ENCODE results near the gene FEM1C. TPM values are rescaled to one million over a fixed set of nuclear protein-coding genes. Genes with fewer than 3 reads are reported as not detected.
A peak's percentile ranks its signal among the peaks of the same experiment; 100 is the strongest.

Gene FEM1C
- total RNA-seq, 1 donor from 2014 or later, result 24.1 TPM

DNA sequence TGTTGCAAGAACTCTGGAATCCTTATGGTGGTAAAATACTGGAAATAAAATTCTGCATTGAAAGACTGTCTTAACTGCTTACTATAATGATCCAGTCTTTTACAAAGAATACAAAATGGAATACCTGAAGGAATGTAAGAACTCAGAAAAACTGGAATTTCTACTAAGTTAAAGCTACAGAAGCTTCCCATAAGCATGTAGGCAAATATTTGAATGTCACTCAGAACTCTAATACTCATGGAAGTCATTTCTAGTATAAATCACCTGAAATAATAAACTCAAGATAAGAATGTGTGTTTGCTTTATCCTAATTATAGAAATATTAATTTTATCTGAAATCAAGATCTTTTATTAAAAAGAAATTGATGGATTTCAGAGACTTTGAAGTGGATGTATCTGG is 54.8 kb downstream of the FEM1C start:
- Histone ChIP-seq H3K27me3 (ENCODE audit: low read depth) (no peaks in the 10 kb centered on the region), H3K4me3 (no peak overlapping the region), H3K4me1 (no peaks in the 10 kb centered on the region), H3K9me3 (no peaks in the 10 kb centered on the region), H3K27ac (no peak overlapping the region), H3K36me3 (no peaks in the 10 kb centered on the region)
- TF ChIP-seq, protein P1, sequence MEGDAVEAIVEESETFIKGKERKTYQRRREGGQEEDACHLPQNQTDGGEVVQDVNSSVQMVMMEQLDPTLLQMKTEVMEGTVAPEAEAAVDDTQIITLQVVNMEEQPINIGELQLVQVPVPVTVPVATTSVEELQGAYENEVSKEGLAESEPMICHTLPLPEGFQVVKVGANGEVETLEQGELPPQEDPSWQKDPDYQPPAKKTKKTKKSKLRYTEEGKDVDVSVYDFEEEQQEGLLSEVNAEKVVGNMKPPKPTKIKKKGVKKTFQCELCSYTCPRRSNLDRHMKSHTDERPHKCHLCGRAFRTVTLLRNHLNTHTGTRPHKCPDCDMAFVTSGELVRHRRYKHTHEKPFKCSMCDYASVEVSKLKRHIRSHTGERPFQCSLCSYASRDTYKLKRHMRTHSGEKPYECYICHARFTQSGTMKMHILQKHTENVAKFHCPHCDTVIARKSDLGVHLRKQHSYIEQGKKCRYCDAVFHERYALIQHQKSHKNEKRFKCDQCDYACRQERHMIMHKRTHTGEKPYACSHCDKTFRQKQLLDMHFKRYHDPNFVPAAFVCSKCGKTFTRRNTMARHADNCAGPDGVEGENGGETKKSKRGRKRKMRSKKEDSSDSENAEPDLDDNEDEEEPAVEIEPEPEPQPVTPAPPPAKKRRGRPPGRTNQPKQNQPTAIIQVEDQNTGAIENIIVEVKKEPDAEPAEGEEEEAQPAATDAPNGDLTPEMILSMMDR (IDR thresholded peaks at IDR 0.05), result no peak
- DNase-seq (no peak), ATAC-seq (peak in 1 of 2 donors; percentile 56)
- intact Hi-C loops (cut with DNase I), result no loop called here

DNA sequence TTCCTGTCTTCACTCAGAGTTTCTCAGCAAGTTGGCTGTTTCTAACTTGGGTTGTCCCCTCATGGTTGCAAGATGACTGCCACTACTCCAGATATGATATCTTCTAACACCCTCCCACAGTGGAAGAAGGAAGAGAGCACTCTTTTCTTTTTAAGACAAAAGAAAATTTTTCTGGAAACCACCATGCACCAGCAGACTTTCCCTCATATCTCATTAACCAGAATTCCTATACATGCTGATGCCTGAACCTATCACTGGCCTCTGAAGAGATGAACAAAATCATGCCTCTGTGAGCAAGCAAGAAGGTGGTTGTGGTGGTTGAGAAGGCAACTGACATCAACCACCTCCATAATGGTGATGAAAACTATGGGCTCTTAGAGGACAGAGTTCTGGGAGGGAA is 56.8 kb downstream of the FEM1C start:
- no peaks in the 10 kb centered on the region for H3K9me3 ChIP-seq
- peaks cover 6% of the 10 kb centered on the region for H3K4me1 ChIP-seq
- H3K4me3 ChIP-seq, result no peak overlapping the region
- no peaks in the 10 kb centered on the region for H3K36me3 ChIP-seq
- DNase-seq, result no peak
- intact Hi-C loops (cut with DNase I), result no loop called here
- H3K27ac ChIP-seq, result no peak overlapping the region
- H3K27me3 ChIP-seq (ENCODE audit: low read depth), result no peaks in the 10 kb centered on the region
- ATAC-seq, result no peak
- TF ChIP-seq, protein P1 (IDR thresholded peaks at IDR 0.05), result no peak

DNA sequence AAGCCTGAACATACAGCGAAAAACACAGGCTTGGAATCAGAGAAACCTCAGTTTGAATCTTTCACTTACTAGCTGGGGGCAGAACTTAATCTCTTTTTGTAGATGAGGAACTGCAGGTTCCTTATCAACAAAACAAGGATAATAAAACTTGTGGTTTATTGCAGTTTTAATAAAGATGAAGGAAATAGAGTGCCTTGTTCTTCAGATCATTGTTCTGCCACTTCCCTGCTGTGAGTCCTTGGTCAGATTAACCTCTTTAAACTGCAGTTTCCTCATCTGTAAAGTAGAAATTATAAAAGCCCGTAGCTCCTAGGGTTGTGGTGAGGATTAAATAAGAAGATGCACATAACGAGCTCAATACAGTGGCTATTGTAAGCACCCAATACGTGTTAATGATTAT is 57.4 kb downstream of the FEM1C start:
- intact Hi-C loops (cut with DNase I), result no loop called here
- no peaks in the 10 kb centered on the region for H3K36me3 ChIP-seq
- H3K27me3 ChIP-seq (ENCODE audit: low read depth), result no peaks in the 10 kb centered on the region
- H3K9me3 ChIP-seq, result no peaks in the 10 kb centered on the region
- TF ChIP-seq, protein P1 (IDR thresholded peaks at IDR 0.05), result no peak
- ATAC-seq (no peak), DNase-seq (no peak)
- no peak overlapping the region for H3K4me3 ChIP-seq
- H3K4me1 ChIP-seq, result peaks cover 6% of the 10 kb centered on the region
- no peak overlapping the region for H3K27ac ChIP-seq

DNA sequence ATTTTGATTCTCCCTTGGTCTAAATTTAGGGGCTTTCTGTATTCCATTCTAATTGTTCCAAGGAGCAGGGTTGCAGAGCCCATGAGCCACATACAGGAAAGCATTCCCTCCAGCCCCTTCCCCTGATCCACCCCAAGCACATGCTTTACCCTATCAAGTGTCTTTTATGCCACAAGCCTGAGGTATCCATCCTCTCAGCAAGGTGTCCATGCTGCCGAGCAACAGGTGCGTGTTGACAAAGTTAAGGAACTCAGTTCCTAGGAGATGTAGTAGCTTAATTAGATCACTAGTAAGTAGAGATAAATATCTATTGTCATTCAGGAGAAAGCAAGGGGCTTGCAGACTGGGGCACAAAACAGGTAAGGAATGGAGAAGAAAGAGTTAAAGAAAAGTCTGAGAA is 57.8 kb downstream of the FEM1C start:
- Histone ChIP-seq H3K4me3 (no peak overlapping the region), H3K4me1 (peaks cover 6% of the 10 kb centered on the region), H3K27me3 (ENCODE audit: low read depth) (no peaks in the 10 kb centered on the region), H3K27ac (no peak overlapping the region), H3K36me3 (no peaks in the 10 kb centered on the region), H3K9me3 (no peaks in the 10 kb centered on the region)
- no peak for DNase-seq
- intact Hi-C loops (cut with DNase I), result no loop called here
- no peak for ATAC-seq
- TF ChIP-seq, protein P1 (IDR thresholded peaks at IDR 0.05), result no peak

DNA sequence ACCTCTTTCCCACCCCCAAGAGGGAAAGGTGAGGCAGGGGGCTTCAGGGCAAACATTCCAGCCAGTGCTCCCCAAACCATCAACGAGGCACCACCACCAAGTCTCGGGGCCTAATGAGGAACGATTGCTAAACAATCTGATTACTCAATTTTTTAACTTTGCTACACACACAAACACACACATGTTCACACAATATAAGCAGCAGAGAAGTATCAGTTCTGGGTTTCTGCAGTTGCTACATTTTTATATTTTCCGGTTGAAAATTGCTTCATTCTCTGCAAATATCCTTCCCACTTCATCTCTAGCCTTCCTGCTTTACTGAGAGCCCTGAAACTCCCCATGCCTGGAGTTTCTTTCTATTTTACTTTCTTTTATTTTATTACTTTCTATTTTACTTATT is 60.2 kb downstream of the FEM1C start:
- intact Hi-C loops (cut with DNase I), result no loop called here
- ATAC-seq (peak; percentile 66 to 71), DNase-seq (no peak)

More for the DNA sequence above, 60.2 kb downstream of the FEM1C start:
- Histone ChIP-seq H3K4me1 (peaks cover 6% of the 10 kb centered on the region), H3K9me3 (no peaks in the 10 kb centered on the region), H3K27me3 (ENCODE audit: low read depth) (no peaks in the 10 kb centered on the region), H3K27ac (no peak overlapping the region), H3K4me3 (no peak overlapping the region), H3K36me3 (no peaks in the 10 kb centered on the region)
- TF ChIP-seq, protein P1 (IDR thresholded peaks at IDR 0.05), result no peak
